ENCODE data around the gene MCTP2.

DNA sequence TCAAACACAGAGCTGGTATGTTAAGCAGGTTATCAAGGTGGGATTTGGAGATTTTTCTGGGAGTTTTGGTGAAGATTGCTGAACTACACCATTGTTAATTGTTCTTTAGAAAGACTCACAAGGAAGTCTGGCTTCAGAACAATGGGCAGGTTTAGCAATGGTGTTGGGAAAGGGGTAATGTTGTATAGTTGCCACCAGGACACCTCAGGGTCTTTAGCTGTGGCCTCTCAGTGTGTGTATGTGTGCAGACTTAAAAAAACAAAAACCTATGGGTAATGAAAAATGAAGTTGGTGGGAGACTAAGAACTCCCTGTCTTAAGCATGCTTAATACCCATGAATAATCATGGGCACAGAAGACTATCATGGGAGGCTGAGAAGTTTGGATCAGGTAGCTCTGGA, 91.7 kb downstream of the MCTP2 start:
- TF ChIP-seq EGR1 (IDR thresholded peaks at IDR 0.05; ENCODE audit: borderline replicate concordance, low read depth, low read length) (no peak), SIX5 (IDR thresholded peaks at IDR 0.05; ENCODE audit: low read depth, low read length) (no peak), EP300 (IDR thresholded peaks at IDR 0.05; ENCODE audit: borderline replicate concordance in 1 of 2, low read depth in 2 of 2, low read length in 2 of 2) (no peak), POLR2A (IDR thresholded peaks at IDR 0.05; ENCODE audit: control extremely low read depth in 1 of 2, low read depth in 2 of 2, low read length in 2 of 2) (no peak), EZH2 (IDR thresholded peaks at IDR 0.05; ENCODE audit: low read depth, low read length, severe bottlenecking) (no peak), ZNF274 (IDR thresholded peaks at IDR 0.05; ENCODE audit: borderline replicate concordance, extremely low read depth, low read length) (no peak), SP2 (IDR thresholded peaks at IDR 0.05; ENCODE audit: low read length) (no peak), SP4 (IDR thresholded peaks at IDR 0.05; ENCODE audit: low read length) (no peak), KDM1A (IDR thresholded peaks at IDR 0.05; ENCODE audit: borderline replicate concordance, low read length) (no peak), NANOG (IDR thresholded peaks at IDR 0.05; ENCODE audit: insufficient read depth, low read depth, low read length, poor library complexity, severe bottlenecking) (no peak), SP1 (IDR thresholded peaks at IDR 0.05; ENCODE audit: low read depth, low read length) (no peak)
- TF ChIP-seq, protein P1, sequence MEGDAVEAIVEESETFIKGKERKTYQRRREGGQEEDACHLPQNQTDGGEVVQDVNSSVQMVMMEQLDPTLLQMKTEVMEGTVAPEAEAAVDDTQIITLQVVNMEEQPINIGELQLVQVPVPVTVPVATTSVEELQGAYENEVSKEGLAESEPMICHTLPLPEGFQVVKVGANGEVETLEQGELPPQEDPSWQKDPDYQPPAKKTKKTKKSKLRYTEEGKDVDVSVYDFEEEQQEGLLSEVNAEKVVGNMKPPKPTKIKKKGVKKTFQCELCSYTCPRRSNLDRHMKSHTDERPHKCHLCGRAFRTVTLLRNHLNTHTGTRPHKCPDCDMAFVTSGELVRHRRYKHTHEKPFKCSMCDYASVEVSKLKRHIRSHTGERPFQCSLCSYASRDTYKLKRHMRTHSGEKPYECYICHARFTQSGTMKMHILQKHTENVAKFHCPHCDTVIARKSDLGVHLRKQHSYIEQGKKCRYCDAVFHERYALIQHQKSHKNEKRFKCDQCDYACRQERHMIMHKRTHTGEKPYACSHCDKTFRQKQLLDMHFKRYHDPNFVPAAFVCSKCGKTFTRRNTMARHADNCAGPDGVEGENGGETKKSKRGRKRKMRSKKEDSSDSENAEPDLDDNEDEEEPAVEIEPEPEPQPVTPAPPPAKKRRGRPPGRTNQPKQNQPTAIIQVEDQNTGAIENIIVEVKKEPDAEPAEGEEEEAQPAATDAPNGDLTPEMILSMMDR (IDR thresholded peaks at IDR 0.05; ENCODE audit: control extremely low read depth in 1 of 3, insufficient read depth in 1 of 3, low read depth in 1 of 3, low read length in 3 of 3): no peak
